ENCODE results near the gene HMGB1. TPM values are rescaled to one million over a fixed set of nuclear protein-coding genes. Genes with fewer than 3 reads are reported as not detected.

HMGB1 gene
- total and polyA plus RNA-seq, 2 of the 4 experiments (the other 2 are of a cell fraction), result 185 to 276 TPM

GRCh38 chr13:30412346-30412745, 53.4 kb downstream of the HMGB1 start:
- in situ Hi-C loops (cut with MboI; ENCODE audit: low sequenced_read_pairs) (no loop called here), dilution Hi-C loops (cut with HindIII; ENCODE audit: low sequenced_read_pairs, unreplicated experiment) (no loop called here), intact Hi-C loops (cut with micrococcal nuclease) (no loop called here)
- Histone ChIP-seq H4K91ac (ENCODE audit: insufficient read depth, low read depth, low read length) (no peak overlapping the region), H4K8ac (ENCODE audit: low read depth in 2 of 2, low read length in 2 of 2) (no peak overlapping the region), H2AFZ (replicated peaks; ENCODE audit: low read length, poor library complexity) (no peak overlapping the region), H3K9me1 (ENCODE audit: insufficient read depth, low read length) (0 out of 2 replicates have a peak, but pooled peaks cover 4% of the 10 kb centered on the region), H3K4me3 (ENCODE audit: insufficient read depth, low read depth, low read length) (no peak overlapping the region), H3K9ac (ENCODE audit: low read depth, low read length) (no peak overlapping the region), H3K9me3 (ENCODE audit: control insufficient read depth, insufficient read depth, low read length) (no peaks in the 10 kb centered on the region), H3K4me2 (ENCODE audit: low read depth, low read length) (no peak overlapping the region), H2BK20ac (ENCODE audit: low read depth, low read length) (no peak overlapping the region), H3K79me1 (ENCODE audit: low read depth in 1 of 2, low read length in 2 of 2) (no peaks in the 10 kb centered on the region), H4K5ac (ENCODE audit: low read depth, low read length) (no peak overlapping the region), H3K18ac (ENCODE audit: low read depth, low read length) (no peak overlapping the region), H2BK15ac (ENCODE audit: low read depth, low read length) (no peak overlapping the region), H3K27me3 (ENCODE audit: control insufficient read depth, insufficient read depth, low read length) (no peaks in the 10 kb centered on the region), H3K14ac (replicated peaks; ENCODE audit: low read depth, low read length) (no peak overlapping the region), H3K56ac (ENCODE audit: extremely low read depth, insufficient read depth, low read length) (no peak overlapping the region), H3K4me1 (ENCODE audit: control insufficient read depth, insufficient read depth, low read length) (peaks cover 2% of the 10 kb centered on the region; the same call in 1 of the 2 replicates), H3K23ac (ENCODE audit: low read depth, low read length) (no peak overlapping the region), H3K27ac (ENCODE audit: insufficient read depth, low read length) (no peak overlapping the region), H4K20me1 (ENCODE audit: insufficient read depth, low read length) (no peaks in the 10 kb centered on the region), H3K36me3 (ENCODE audit: control insufficient read depth, insufficient read depth, low read length) (no peaks in the 10 kb centered on the region), H2AK5ac (ENCODE audit: low read depth, low read length) (no peak overlapping the region), H2BK120ac (ENCODE audit: low read depth, low read length) (no peak overlapping the region), H2AK9ac (replicated peaks; ENCODE audit: low read depth, low read length, poor library complexity) (no peak overlapping the region), H2BK5ac (ENCODE audit: low read depth, low read length, poor library complexity, severe bottlenecking) (no peak overlapping the region), H3K4ac (ENCODE audit: low read depth, low read length) (no peak overlapping the region)
- ATAC-seq (ENCODE audit: low read depth), result no peak
- ChIA-PET CTCF (interaction anchor here (0.6 kb wide), 1 partner anchor 42 kb away, joined by 6 read pairs; no protein-coding TSS in a partner anchor), POLR2A (ENCODE audit: unreplicated experiment) (no interaction called here)
- no peak for TF ChIP-seq USF2 (IDR thresholded peaks at IDR 0.05; ENCODE audit: low read depth, low read length)
- TF ChIP-seq SMC3 (IDR thresholded peaks at IDR 0.05; ENCODE audit: low read depth, low read length), result no peak
- TF ChIP-seq ELK1 (IDR thresholded peaks at IDR 0.05; ENCODE audit: borderline replicate concordance, low read depth, low read length), result no peak
- no peak for TF ChIP-seq BHLHE40 (IDR thresholded peaks at IDR 0.05; ENCODE audit: low read depth, low read length)
- TF ChIP-seq MAFK (IDR thresholded peaks at IDR 0.05; ENCODE audit: low read depth, low read length), result no peak
- no peak for DNase-seq
- no TSS peak for BruUV-seq (replicated peaks)
